PC-3 (cell line): ENCODE results near the gene INPPL1. TPM values are rescaled to one million over a fixed set of nuclear protein-coding genes. Genes with fewer than 3 reads are reported as not detected.

ENCODE experiments used
- ATAC-seq: fragments of 200-7000 bp; cut with Tn5 transposase; 2 replicates; pipeline ENCODE4 v1.9.1; 2020; ENCODE audit warnings: mild to moderate bottlenecking, moderate library complexity
- BruUV-seq: library from RNA; stranded (reverse); fragments of 400-500 nt; replicated peaks from 2 replicates; lab custom pipeline; 2021; lab: Mats Ljungman, UMichigan
- CTCF ChIA-PET: fragments of 300-600 bp; sonication (Branson Sonifier 250); formaldehyde crosslinking; loops from one replicate; lab custom pipeline; 2022; ENCODE audit warnings: antibody characterized with exemption; lab: Charles Lee
- POLR2A ChIA-PET: fragments of 300-600 bp; sonication (Branson Sonifier 250); formaldehyde crosslinking; loops from one replicate; lab custom pipeline; 2022; ENCODE audit warnings: antibody characterized with exemption; ENCODE audit not compliant: unreplicated experiment; lab: Charles Lee
- DNase-seq: peaks from one replicate; pipeline ENCODE4 v3.0.0-alpha.2; 2015
- H2AFZ ChIP-seq: fragments of 300-600 bp; sonication (generic); 2 replicates; pipeline ENCODE4 v1.6.0; 2016; ENCODE audit warnings: antibody characterized with exemption, low read length
- H3F3A ChIP-seq: fragments of 300-600 bp; sonication (generic); one replicate; pipeline ENCODE4 v1.6.0; 2017; ENCODE audit warnings: antibody characterized with exemption, low read length, control low read depth, mild to moderate bottlenecking; ENCODE audit not compliant: unreplicated experiment
- H3K27ac ChIP-seq: fragments of 300-600 bp; sonication (generic); 2 replicates; pipeline ENCODE4 v1.5.1; 2016; ENCODE audit warnings: mild to moderate bottlenecking, low read length
- H3K27me3 ChIP-seq: fragments of 300-600 bp; sonication (generic); 2 replicates; pipeline ENCODE4 v1.6.1; 2016; ENCODE audit warnings: low read length, mixed read lengths
- H3K36me3 ChIP-seq: fragments of 300-600 bp; sonication (generic); 2 replicates; pipeline ENCODE4 v1.6.1; 2016; ENCODE audit warnings: low read depth, mixed run types, low read length, mixed read lengths
- H3K4me1 ChIP-seq: fragments of 300-600 bp; sonication (generic); 2 replicates; pipeline ENCODE4 v1.5.1; 2016; ENCODE audit warnings: low read length; ENCODE audit not compliant: insufficient read depth
- H3K4me2 ChIP-seq: fragments of 300-600 bp; sonication (generic); 2 replicates; pipeline ENCODE4 v1.6.0; 2016; ENCODE audit warnings: low read length
- H3K4me3 ChIP-seq: fragments of 300-600 bp; sonication (generic); 2 replicates; pipeline ENCODE4 v1.5.1; 2016; ENCODE audit warnings: mild to moderate bottlenecking, low read length, mixed read lengths
- H3K79me2 ChIP-seq: fragments of 300-600 bp; sonication (generic); 2 replicates; pipeline ENCODE4 v1.6.1; 2017; ENCODE audit warnings: low read length, mixed read lengths
- H3K9ac ChIP-seq: fragments of 300-600 bp; sonication (generic); 2 replicates; pipeline ENCODE4 v1.6.0; 2016; ENCODE audit warnings: mild to moderate bottlenecking, low read length
- H3K9me2 ChIP-seq: fragments of 300-600 bp; sonication (generic); replicated peaks from 2 replicates; pipeline ENCODE4 v1.6.1; 2016; ENCODE audit warnings: mixed run types, low read length, mixed read lengths
- H3K9me3 ChIP-seq: fragments of 300-600 bp; sonication (generic); 2 replicates; pipeline ENCODE4 v1.6.1; 2016; ENCODE audit warnings: low read length, mixed read lengths
- H4K20me1 ChIP-seq: fragments of 300-600 bp; sonication (generic); 2 replicates; pipeline ENCODE4 v1.6.1; 2016; ENCODE audit warnings: low read length, mixed read lengths
- CTCF ChIP-seq: fragments of 300-600 bp; sonication (generic); conservative IDR thresholded peaks from 2 replicates; pipeline ENCODE4 v1.5.1; 2017; ENCODE audit warnings: antibody characterized with exemption, low read depth, mild to moderate bottlenecking, low read length
- EZH2 ChIP-seq: fragments of 300-600 bp; sonication (generic); IDR thresholded peaks from one replicate; pipeline ENCODE4 v1.6.1; 2017; ENCODE audit warnings: antibody characterized with exemption, mild to moderate bottlenecking, low read length; ENCODE audit not compliant: unreplicated experiment
- EZH2phosphoT487 ChIP-seq: fragments of 300-600 bp; sonication (generic); IDR thresholded peaks from 2 replicates; pipeline ENCODE4 v1.6.1; 2018; ENCODE audit warnings: mild to moderate bottlenecking, antibody characterized with exemption, low read length, borderline replicate concordance
- intact Hi-C: fragments of 100-400 bp; cut with micrococcal nuclease; formaldehyde crosslinking; loops from 2 replicates; pipeline ENCODE4 v1.9.0; 2023
- total RNA-seq: library from RNA; depleted of rRNA; stranded (reverse); fragments of >200 nt; gene quantifications from 2 replicates; pipeline ENCODE4 v1.2.3, GENCODE V29; 2014

INPPL1 gene
- total RNA-seq, 1 experiment from 2014 or later, result 100 TPM

- Histone ChIP-seq H3K4me1 (no peaks in the 10 kb centered on the region), H3K9me2 (no peaks in the 10 kb centered on the region), H4K20me1 (no peaks in the 10 kb centered on the region), H3K9me3 (no peaks in the 10 kb centered on the region), H3K27ac (no peak overlapping the region), H3K9ac (no peak overlapping the region), H3K4me3 (no peak overlapping the region), H3K36me3 (peaks cover 55% of the 10 kb centered on the region), H3K4me2 (no peak overlapping the region), H3F3A (peaks cover 8% of the 10 kb centered on the region), H3K79me2 (0 out of 2 replicates have a peak, but pooled peaks cover 3% of the 10 kb centered on the region), H3K27me3 (no peaks in the 10 kb centered on the region), H2AFZ (no peak overlapping the region)
- BruUV-seq, result no TSS peak
- intact Hi-C loops, result no loop called here
- ChIA-PET CTCF (no interaction called here), POLR2A (no interaction called here)
- DNase-seq, result no peak
- no peak for TF ChIP-seq EZH2phosphoT487
- no peak for TF ChIP-seq CTCF
- TF ChIP-seq EZH2, result no peak
- ATAC-seq, result no peak
Measured at GRCh38 chr11:72232260-72233055, 7.9 kb downstream of the INPPL1 start.

- POLR2A ChIA-PET, result no interaction called here
- H3K4me2 ChIP-seq, result no peak overlapping the region
- intact Hi-C loops, result no loop called here
- no peaks in the 10 kb centered on the region for H3K27me3 ChIP-seq
- no peaks in the 10 kb centered on the region for H4K20me1 ChIP-seq
- ATAC-seq (no peak), DNase-seq (no peak)
- no peaks in the 10 kb centered on the region for H3K79me2 ChIP-seq
- H3K27ac ChIP-seq, result no peak overlapping the region
- TF ChIP-seq CTCF, result no peak
- no peak for TF ChIP-seq EZH2
- no peak for TF ChIP-seq EZH2phosphoT487
- H3K36me3 ChIP-seq, result peaks cover 57% of the 10 kb centered on the region
- no peaks in the 10 kb centered on the region for H3K4me1 ChIP-seq
- H3K9ac ChIP-seq, result no peak overlapping the region
- peaks cover 8% of the 10 kb centered on the region for H3F3A ChIP-seq
- no peaks in the 10 kb centered on the region for H3K9me2 ChIP-seq
- H3K4me3 ChIP-seq, result no peak overlapping the region
- H3K9me3 ChIP-seq, result no peaks in the 10 kb centered on the region
- H2AFZ ChIP-seq, result no peak overlapping the region
- BruUV-seq, result TSS peak; percentile 2
- CTCF ChIA-PET, result no interaction called here
Measured at GRCh38 chr11:72233056-72233772, 8.6 kb downstream of the INPPL1 start.
